ENCODE results near the gene DIAPH1. TPM values are rescaled to one million over a fixed set of nuclear protein-coding genes. Genes with fewer than 3 reads are reported as not detected.

The DIAPH1 gene
- total RNA-seq, 1 experiment from 2014 or later: 117 TPM

DNA sequence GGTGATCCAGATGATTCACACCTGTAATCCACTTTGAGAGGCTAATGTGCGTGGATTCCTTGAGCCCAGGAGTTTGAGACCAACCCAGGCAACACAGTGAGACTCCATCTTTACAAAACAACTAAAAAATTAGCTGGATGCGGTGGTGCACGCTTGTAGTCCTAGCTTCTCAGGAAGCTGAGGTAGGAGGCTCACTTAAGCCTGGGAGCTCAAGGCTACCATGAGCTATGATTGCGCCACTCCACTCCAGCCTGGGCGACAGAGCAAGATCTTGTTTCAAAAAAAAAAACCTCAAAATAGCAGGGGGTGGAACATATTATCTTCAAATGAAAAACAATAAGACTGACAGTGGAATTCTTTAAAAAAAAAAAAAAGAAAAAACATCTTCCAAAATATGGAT lies 70.9 kb downstream of the DIAPH1 start:
- Mint-ChIP-seq H3K27me3 (ENCODE audit: low read depth) (no peaks in the 10 kb centered on the region), H3K9me3 (peaks cover 21 to 22% of the 10 kb centered on the region in 2 experiments), H3K36me3 (ENCODE audit: insufficient read depth in 1 of 3, low read depth in 3 of 3) (peaks cover 41 to 60% (median 59%) of the 10 kb centered on the region in 3 experiments), H3K4me1 (peaks cover 4 to 6% of the 10 kb centered on the region in 2 experiments; a peak in 3 of 4 replicates), H3K4me3 (no peak overlapping the region), H3K27ac (no peak overlapping the region)
- no peak for DNase-seq
- no peak for TF ChIP-seq CTCF (conservative IDR thresholded peaks at IDR 0.05)
- Histone ChIP-seq H4K20me1 (ENCODE audit: control insufficient read depth, insufficient read depth, insufficient read length) (no peaks in the 10 kb centered on the region), H3K4me2 (ENCODE audit: insufficient read depth, insufficient read length, low read length) (no peak overlapping the region), H2BK12ac (ENCODE audit: insufficient read length, low read depth, low read length) (no peak overlapping the region), H3K79me1 (ENCODE audit: insufficient read depth, low read depth, low read length, poor library complexity, severe bottlenecking) (no peaks in the 10 kb centered on the region), H4K5ac (ENCODE audit: insufficient read length, low read depth, low read length) (no peak overlapping the region), H3K14ac (ENCODE audit: insufficient read depth, low read length) (no peak overlapping the region), H3K79me2 (ENCODE audit: insufficient read depth, low read length) (no peaks in the 10 kb centered on the region), H3K23me2 (ENCODE audit: insufficient read length, low read depth, low read length, poor library complexity, severe bottlenecking) (no peaks in the 10 kb centered on the region), H2BK120ac (ENCODE audit: low read depth, low read length, poor library complexity, severe bottlenecking) (no peak overlapping the region), H2AK5ac (ENCODE audit: insufficient read length, low read length) (no peak overlapping the region), H3K56ac (ENCODE audit: insufficient read length, low read depth, low read length) (no peak overlapping the region), H3T11ph (ENCODE audit: low read length) (no peak overlapping the region), H2BK15ac (ENCODE audit: low read depth, low read length) (no peak overlapping the region), H4K8ac (replicated peaks; ENCODE audit: insufficient read length, low read depth, low read length) (no peak overlapping the region), H2BK20ac (ENCODE audit: low read depth, low read length, poor library complexity, severe bottlenecking) (no peak overlapping the region), H3K9ac (ENCODE audit: extremely low read depth, insufficient read length, low read length) (no peak overlapping the region), H3K27ac (ENCODE audit: insufficient read length, low read depth, low read length) (no peak overlapping the region), H2AFZ (ENCODE audit: low read length) (no peak overlapping the region), H3K9me3 (ENCODE audit: control insufficient read depth, low read depth, low read length) (peaks cover 12% of the 10 kb centered on the region), H2BK5ac (ENCODE audit: insufficient read length, low read length) (no peak overlapping the region), H4K91ac (ENCODE audit: insufficient read length, low read depth, low read length) (no peak overlapping the region), H3K4me1 (ENCODE audit: insufficient read depth, low read length) (no peaks in the 10 kb centered on the region), H3K18ac (ENCODE audit: insufficient read length, low read depth, low read length) (no peak overlapping the region), H3K27me3 (ENCODE audit: insufficient read depth, low read length) (no peaks in the 10 kb centered on the region), H3K4ac (ENCODE audit: low read depth, low read length) (no peak overlapping the region), H3K23ac (ENCODE audit: insufficient read length, low read depth, low read length) (no peak overlapping the region)
- WGBS (ENCODE audit: extremely low coverage, insufficient read length, low lambda C conversion rate): no CpG with 5 or more reads among the region's 5 CpGs

Measured in H9 (cell line).